DOHH2 (cell line): ENCODE measurements around the gene LRRC8D.

Experiments used
- H3F3A ChIP-seq: fragments of 200-600 bp; sonication (generic), shearing (Covaris generic); 2 replicates; pipeline ENCODE4 v1.6.0; 2016; ENCODE audit warnings: antibody characterized with exemption, mild to moderate bottlenecking; ENCODE audit not compliant: control insufficient read depth, insufficient read depth
- H3K27ac ChIP-seq: fragments of 200-600 bp; sonication (generic); 2 replicates; pipeline ENCODE4 v1.5.1; 2014; ENCODE audit warnings: low read depth, mild to moderate bottlenecking, low read length, moderate library complexity
- H3K27me3 ChIP-seq: fragments of 200-600 bp; sonication (generic); 2 replicates; pipeline ENCODE4 v1.6.1; 2014; ENCODE audit warnings: mild to moderate bottlenecking, low read length, mixed read lengths; ENCODE audit not compliant: control insufficient read depth
- H3K36me3 ChIP-seq: fragments of 200-600 bp; sonication (generic); 2 replicates; pipeline ENCODE4 v1.6.1; 2014; ENCODE audit warnings: mild to moderate bottlenecking, low read length, moderate library complexity, mixed read lengths; ENCODE audit not compliant: control insufficient read depth
- H3K4me1 ChIP-seq: fragments of 200-600 bp; sonication (generic); 2 replicates; pipeline ENCODE4 v1.6.1; 2014; ENCODE audit warnings: mild to moderate bottlenecking, low read length, mixed read lengths; ENCODE audit not compliant: control insufficient read depth
- H3K4me2 ChIP-seq: fragments of 200-600 bp; sonication (generic); 2 replicates; pipeline ENCODE4 v1.6.0; 2014; ENCODE audit warnings: mild to moderate bottlenecking, low read length, moderate library complexity
- H3K4me3 ChIP-seq: fragments of 200-600 bp; sonication (generic); 2 replicates; pipeline ENCODE4 v1.5.1; 2014; ENCODE audit warnings: mild to moderate bottlenecking, low read length, mixed read lengths
- H3K79me2 ChIP-seq: fragments of 200-600 bp; sonication (generic); 2 replicates; pipeline ENCODE4 v1.6.1; 2014; ENCODE audit warnings: mild to moderate bottlenecking, low read length, mixed read lengths; ENCODE audit not compliant: control insufficient read depth
- H3K9me2 ChIP-seq: fragments of 200-600 bp; sonication (generic); replicated peaks from 2 replicates; pipeline ENCODE4 v1.6.1; 2014; ENCODE audit warnings: mild to moderate bottlenecking, low read length, mixed read lengths; ENCODE audit not compliant: control insufficient read depth
- H3K9me3 ChIP-seq: fragments of 200-600 bp; sonication (generic); 2 replicates; pipeline ENCODE4 v1.6.1; 2014; ENCODE audit warnings: antibody characterized with exemption, low read length, mixed read lengths; ENCODE audit not compliant: control insufficient read depth, insufficient read depth
- H4K20me1 ChIP-seq: fragments of 200-600 bp; sonication (generic); 2 replicates; pipeline ENCODE4 v1.6.0; 2014; ENCODE audit warnings: low read depth, mild to moderate bottlenecking, antibody characterized with exemption, low read length, moderate library complexity; ENCODE audit not compliant: control insufficient read depth, insufficient read depth
- CTCF ChIP-seq: fragments of 200-600 bp; sonication (generic); IDR thresholded peaks from one replicate; pipeline ENCODE4 v1.5.1; 2014; ENCODE audit warnings: antibody characterized with exemption, mild to moderate bottlenecking, low read depth, low read length; ENCODE audit not compliant: poor library complexity, severe bottlenecking
- EZH2phosphoT487 ChIP-seq: fragments of 200-600 bp; sonication (generic); IDR thresholded peaks from 2 replicates; pipeline ENCODE4 v1.6.1; 2017; ENCODE audit warnings: borderline replicate concordance, mild to moderate bottlenecking, antibody characterized with exemption, low read length, moderate library complexity, mixed read lengths

LRRC8D gene

GRCh38 chr1:89877756-89878155 is 56.9 kb downstream of the LRRC8D start:
- no peaks in the 10 kb centered on the region for H3K4me1 ChIP-seq
- peaks cover 2% of the 10 kb centered on the region for H3K79me2 ChIP-seq
- H3F3A ChIP-seq: no peaks in the 10 kb centered on the region
- H3K4me3 ChIP-seq: no peak overlapping the region
- H3K36me3 ChIP-seq: peaks cover 14% of the 10 kb centered on the region
- no peak overlapping the region for H3K4me2 ChIP-seq
- no peaks in the 10 kb centered on the region for H3K9me2 ChIP-seq
- no peak for TF ChIP-seq CTCF
- H4K20me1 ChIP-seq: no peaks in the 10 kb centered on the region
- H3K27ac ChIP-seq: no peak overlapping the region
- H3K27me3 ChIP-seq: no peaks in the 10 kb centered on the region
- H3K9me3 ChIP-seq: 0 out of 2 replicates have a peak, but pooled peaks cover 5% of the 10 kb centered on the region

GRCh38 chr1:89878256-89878655 is 57.4 kb downstream of the LRRC8D start:
- no peak overlapping the region for H3K27ac ChIP-seq
- H3K27me3 ChIP-seq: no peaks in the 10 kb centered on the region
- H3K79me2 ChIP-seq: peaks cover 2% of the 10 kb centered on the region
- no peak overlapping the region for H3K4me3 ChIP-seq
- TF ChIP-seq CTCF (no peak), EZH2phosphoT487 (no peak)
- H4K20me1 ChIP-seq: no peaks in the 10 kb centered on the region
- 0 out of 2 replicates have a peak, but pooled peaks cover 5% of the 10 kb centered on the region for H3K9me3 ChIP-seq
- H3K4me1 ChIP-seq: no peaks in the 10 kb centered on the region
- peaks cover 14% of the 10 kb centered on the region for H3K36me3 ChIP-seq
- no peaks in the 10 kb centered on the region for H3K9me2 ChIP-seq
- no peak overlapping the region for H3K4me2 ChIP-seq
- no peaks in the 10 kb centered on the region for H3F3A ChIP-seq

DNA sequence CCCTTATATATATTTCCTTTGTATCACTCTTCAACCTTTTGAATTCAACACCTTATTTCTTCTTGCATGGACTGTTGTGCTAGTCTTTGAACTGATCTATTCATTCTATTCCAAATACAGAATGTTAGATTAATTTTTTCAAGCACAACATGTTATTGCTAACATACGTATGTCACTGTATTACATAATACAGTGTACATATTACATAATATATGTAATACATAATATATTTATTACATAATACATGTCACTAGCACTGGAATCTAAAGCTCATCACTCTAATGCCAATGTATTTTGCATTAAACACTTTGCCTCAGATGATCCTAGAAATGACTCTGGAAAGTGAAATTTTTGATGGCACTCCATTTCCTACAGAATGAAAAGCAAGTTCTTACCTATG is 59.8 kb downstream of the LRRC8D start:
- no peak overlapping the region for H3K4me3 ChIP-seq
- no peaks in the 10 kb centered on the region for H3F3A ChIP-seq
- H3K27me3 ChIP-seq: no peaks in the 10 kb centered on the region
- no peaks in the 10 kb centered on the region for H3K4me1 ChIP-seq
- H3K36me3 ChIP-seq: peaks cover 14% of the 10 kb centered on the region
- no peak overlapping the region for H3K4me2 ChIP-seq
- no peak for TF ChIP-seq EZH2phosphoT487
- TF ChIP-seq CTCF: no peak
- H4K20me1 ChIP-seq: no peaks in the 10 kb centered on the region
- 0 out of 2 replicates have a peak, but pooled peaks cover 5% of the 10 kb centered on the region for H3K9me3 ChIP-seq
- no peaks in the 10 kb centered on the region for H3K9me2 ChIP-seq
- H3K27ac ChIP-seq: no peak overlapping the region
- H3K79me2 ChIP-seq: peaks cover 2% of the 10 kb centered on the region; the same call in 1 of the 2 replicates
